NB4 (cell line): Measurements from ENCODE around the gene ASPG.

ENCODE experiments used
- CTCF ChIP-seq: IDR thresholded peaks from one replicate; pipeline ENCODE4 v1.5.1; 2012; ENCODE audit warnings: low read depth, low read length
- MYC ChIP-seq: IDR thresholded peaks from 2 replicates; pipeline ENCODE4 v1.6.1; 2011; ENCODE audit warnings: low read depth, low read length
- POLR2A ChIP-seq: IDR thresholded peaks from 2 replicates; pipeline ENCODE4 v1.6.1; 2011; ENCODE audit warnings: mild to moderate bottlenecking; ENCODE audit not compliant: insufficient read length; ENCODE audit errors: extremely low read depth
- TF ChIP-seq, protein P1 (sequence below): IDR thresholded peaks from 2 replicates; pipeline ENCODE4 v1.6.1; 2011; ENCODE audit warnings: low read depth, low read length

DNA sequence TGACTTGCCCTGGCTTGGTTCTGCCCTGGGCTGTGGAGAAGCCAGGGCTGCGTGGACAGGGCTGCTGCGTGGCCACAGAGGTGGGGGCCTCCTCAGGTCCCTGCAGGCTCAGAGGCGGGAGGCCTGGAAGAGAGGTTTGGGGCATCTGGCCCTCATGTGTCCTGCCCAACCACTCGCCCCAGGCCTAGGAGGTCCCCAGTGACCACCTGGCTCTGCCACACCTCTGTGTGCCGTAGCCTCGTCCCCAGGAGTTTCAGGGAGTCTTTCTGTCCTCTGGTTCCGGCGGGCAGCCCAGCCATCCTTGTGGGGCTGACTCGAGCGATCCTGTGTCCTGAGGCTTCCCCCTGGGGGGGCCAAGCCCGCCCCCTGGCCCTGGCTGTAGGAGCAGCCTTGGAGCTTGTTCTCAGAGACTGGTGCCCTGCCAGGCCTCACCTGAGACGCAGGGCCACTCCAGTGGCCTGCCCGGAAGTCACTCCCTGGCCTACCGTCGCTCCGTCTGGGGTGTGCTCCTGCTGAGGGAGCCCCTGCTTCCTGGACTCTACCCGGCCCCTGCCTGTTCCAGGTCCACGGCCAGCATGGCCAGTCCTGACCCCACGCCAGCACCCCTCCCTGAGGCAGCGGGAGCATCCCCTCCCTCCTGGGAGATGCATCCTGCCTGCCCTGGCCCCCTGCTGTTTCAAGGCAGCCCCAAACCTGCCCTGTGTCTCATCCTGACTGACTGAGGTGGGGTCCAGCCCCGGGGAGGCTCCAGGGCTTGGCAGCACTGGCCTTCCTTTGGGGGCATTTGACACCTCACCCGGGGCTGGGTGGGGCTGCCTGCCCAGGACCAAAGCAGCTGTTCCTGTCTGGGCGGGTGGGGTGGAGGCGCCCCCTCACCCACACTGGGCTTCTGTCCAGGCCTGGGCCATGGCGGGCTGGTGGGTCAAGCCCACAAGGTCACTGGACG is 13.9 kb downstream of the ASPG start:
- no peak for TF ChIP-seq CTCF
- TF ChIP-seq POLR2A = no peak
- no peak for TF ChIP-seq MYC
- TF ChIP-seq, protein P1, sequence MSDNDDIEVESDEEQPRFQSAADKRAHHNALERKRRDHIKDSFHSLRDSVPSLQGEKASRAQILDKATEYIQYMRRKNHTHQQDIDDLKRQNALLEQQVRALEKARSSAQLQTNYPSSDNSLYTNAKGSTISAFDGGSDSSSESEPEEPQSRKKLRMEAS = no peak
